Measurements from ENCODE around the gene IRX2. TPM values are rescaled to one million over a fixed set of nuclear protein-coding genes. Genes with fewer than 3 reads are reported as not detected.

IRX2 gene
- total and polyA plus RNA-seq, 2 donors (not counting 1 experiment from before 2014, with no cell fraction given) = 0.33 to 0.40 TPM

DNA sequence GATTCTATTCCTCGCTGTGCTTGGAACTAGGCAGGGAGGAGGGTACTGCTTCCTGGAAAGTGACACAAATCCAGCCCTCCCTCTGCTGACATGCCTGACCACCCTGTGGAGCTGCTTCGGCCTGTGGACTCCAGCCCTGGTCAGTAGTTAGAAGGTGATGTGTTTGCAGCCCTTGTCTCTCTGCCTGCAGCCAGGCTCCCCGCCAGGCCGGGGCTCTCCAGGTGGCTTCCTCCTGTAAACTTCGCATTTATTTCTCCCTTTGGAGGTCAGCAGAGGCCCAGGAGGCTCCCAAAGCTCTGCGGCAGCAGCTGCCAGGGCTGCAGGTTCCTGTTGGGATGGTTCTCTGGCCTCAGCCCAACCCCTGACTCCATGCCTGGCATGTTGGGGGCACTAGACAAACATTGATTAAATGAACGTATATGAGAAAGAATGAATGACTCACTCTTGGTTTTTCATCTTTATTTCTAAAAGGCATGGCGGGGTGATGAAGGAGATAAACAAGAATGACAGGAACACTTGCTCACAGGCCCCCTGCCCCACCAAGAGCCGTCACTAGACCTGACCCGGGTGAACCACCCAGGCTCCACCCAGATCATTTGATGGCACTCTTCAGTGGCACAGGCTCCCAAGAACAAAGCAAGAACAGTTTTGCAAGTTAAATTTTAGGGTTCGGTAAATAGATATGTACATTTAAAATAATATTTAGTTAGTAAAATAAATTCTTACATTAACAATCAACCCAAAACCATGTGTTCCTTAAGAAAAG is 8.4 kb upstream of the IRX2 start:
- no peaks in the 10 kb centered on the region for H3K4me1 ChIP-seq (ENCODE audit: control insufficient read depth, extremely low read depth, insufficient read depth, low read length)
- H2AFZ ChIP-seq (ENCODE audit: low read length) = no peak overlapping the region
- H3K27me3 ChIP-seq (ENCODE audit: control insufficient read depth, insufficient read depth, low read length) = no peaks in the 10 kb centered on the region
- no peak overlapping the region for H3K9ac ChIP-seq (ENCODE audit: insufficient read depth, low read length)
- no peaks in the 10 kb centered on the region for H4K20me1 ChIP-seq (ENCODE audit: control insufficient read depth, extremely low read depth, insufficient read depth, low read length)
- H3K36me3 ChIP-seq (ENCODE audit: control insufficient read depth, insufficient read depth, low read length) = no peaks in the 10 kb centered on the region
- no peak overlapping the region for H3K4me3 ChIP-seq (replicated peaks in 1 of 4; ENCODE audit: control extremely low read depth in 1 of 4, insufficient read depth in 1 of 4, low read depth in 3 of 4, low read length in 4 of 4)
- TF ChIP-seq, protein P1, sequence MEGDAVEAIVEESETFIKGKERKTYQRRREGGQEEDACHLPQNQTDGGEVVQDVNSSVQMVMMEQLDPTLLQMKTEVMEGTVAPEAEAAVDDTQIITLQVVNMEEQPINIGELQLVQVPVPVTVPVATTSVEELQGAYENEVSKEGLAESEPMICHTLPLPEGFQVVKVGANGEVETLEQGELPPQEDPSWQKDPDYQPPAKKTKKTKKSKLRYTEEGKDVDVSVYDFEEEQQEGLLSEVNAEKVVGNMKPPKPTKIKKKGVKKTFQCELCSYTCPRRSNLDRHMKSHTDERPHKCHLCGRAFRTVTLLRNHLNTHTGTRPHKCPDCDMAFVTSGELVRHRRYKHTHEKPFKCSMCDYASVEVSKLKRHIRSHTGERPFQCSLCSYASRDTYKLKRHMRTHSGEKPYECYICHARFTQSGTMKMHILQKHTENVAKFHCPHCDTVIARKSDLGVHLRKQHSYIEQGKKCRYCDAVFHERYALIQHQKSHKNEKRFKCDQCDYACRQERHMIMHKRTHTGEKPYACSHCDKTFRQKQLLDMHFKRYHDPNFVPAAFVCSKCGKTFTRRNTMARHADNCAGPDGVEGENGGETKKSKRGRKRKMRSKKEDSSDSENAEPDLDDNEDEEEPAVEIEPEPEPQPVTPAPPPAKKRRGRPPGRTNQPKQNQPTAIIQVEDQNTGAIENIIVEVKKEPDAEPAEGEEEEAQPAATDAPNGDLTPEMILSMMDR (conservative IDR thresholded peaks at IDR 0.05 in 1 of 2, IDR thresholded peaks at IDR 0.05 in 1 of 2; ENCODE audit: low read depth in 1 of 2, low read length in 2 of 2) = no peak
- no peak for TF ChIP-seq EZH2 (IDR thresholded peaks at IDR 0.05; ENCODE audit: low read length, missing control alignments)
- H3K9me3 ChIP-seq (ENCODE audit: control insufficient read depth, insufficient read depth, low read depth, low read length) = no peaks in the 10 kb centered on the region
- no peak overlapping the region for H3K4me2 ChIP-seq (ENCODE audit: extremely low read depth, insufficient read depth, low read length)
- H3K79me2 ChIP-seq (ENCODE audit: control insufficient read depth, insufficient read depth, low read length) = no peaks in the 10 kb centered on the region
- no peak for DNase-seq (ENCODE audit: low read depth in 2 of 2)
- no peak overlapping the region for H3K27ac ChIP-seq (ENCODE audit: insufficient read depth, low read length)

DNA sequence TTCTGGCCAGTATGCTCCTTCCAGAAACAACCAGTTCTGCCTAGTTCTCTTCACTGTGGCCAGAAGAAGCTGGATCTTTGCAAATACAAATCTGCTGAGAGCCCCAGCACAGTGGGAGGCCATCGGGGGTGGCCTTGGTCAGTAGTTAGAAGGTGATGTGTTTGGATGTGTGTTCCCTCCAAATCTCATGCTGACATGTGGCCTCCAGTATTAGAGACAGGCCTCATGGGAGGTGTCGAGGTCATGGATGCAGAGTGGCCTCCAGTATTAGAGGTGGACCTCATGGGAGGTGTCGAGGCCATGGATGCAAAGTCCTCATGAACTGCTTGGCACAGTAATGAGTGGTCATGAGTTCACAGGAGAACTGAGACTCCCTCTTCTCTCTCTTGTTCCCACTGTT is 7.6 kb upstream of the IRX2 start:
- TF ChIP-seq EZH2 (IDR thresholded peaks at IDR 0.05; ENCODE audit: low read length, missing control alignments) = no peak
- TF ChIP-seq, protein P1 (conservative IDR thresholded peaks at IDR 0.05 in 1 of 2, IDR thresholded peaks at IDR 0.05 in 1 of 2; ENCODE audit: low read depth in 1 of 2, low read length in 2 of 2) = no peak
- Histone ChIP-seq H3K4me3 (replicated peaks in 1 of 4; ENCODE audit: control extremely low read depth in 1 of 4, insufficient read depth in 1 of 4, low read depth in 3 of 4, low read length in 4 of 4) (no peak overlapping the region), H3K4me2 (ENCODE audit: extremely low read depth, insufficient read depth, low read length) (no peak overlapping the region), H3K27ac (ENCODE audit: insufficient read depth, low read length) (no peak overlapping the region), H2AFZ (ENCODE audit: low read length) (no peak overlapping the region), H3K36me3 (ENCODE audit: control insufficient read depth, insufficient read depth, low read length) (no peaks in the 10 kb centered on the region), H3K4me1 (ENCODE audit: control insufficient read depth, extremely low read depth, insufficient read depth, low read length) (no peaks in the 10 kb centered on the region), H3K27me3 (ENCODE audit: control insufficient read depth, insufficient read depth, low read length) (no peaks in the 10 kb centered on the region), H3K79me2 (ENCODE audit: control insufficient read depth, insufficient read depth, low read length) (no peaks in the 10 kb centered on the region), H3K9ac (ENCODE audit: insufficient read depth, low read length) (no peak overlapping the region), H4K20me1 (ENCODE audit: control insufficient read depth, extremely low read depth, insufficient read depth, low read length) (no peaks in the 10 kb centered on the region), H3K9me3 (ENCODE audit: control insufficient read depth, insufficient read depth, low read depth, low read length) (no peaks in the 10 kb centered on the region)
- no peak for DNase-seq (ENCODE audit: low read depth in 2 of 2)

DNA sequence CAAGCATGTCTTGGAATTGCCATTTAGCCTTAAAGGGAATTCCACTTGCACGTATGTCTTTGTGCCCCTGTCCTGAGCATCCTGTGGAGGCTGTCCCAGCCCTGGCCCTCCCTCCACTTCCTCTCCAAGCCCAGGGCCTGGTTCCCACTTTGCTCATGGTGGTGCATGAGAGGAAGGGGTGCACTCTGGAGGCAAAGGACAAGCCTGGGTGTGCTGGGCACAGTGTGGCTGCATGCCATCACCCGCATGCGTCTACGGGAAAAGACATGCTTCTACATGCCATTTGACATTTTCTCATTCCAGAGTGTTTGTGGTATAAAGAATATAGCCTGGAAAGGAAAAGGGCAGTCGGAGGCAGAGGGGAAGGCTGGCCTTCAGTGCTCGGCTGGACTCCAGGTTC is 7.2 kb upstream of the IRX2 start:
- no peaks in the 10 kb centered on the region for H4K20me1 ChIP-seq (ENCODE audit: control insufficient read depth, extremely low read depth, insufficient read depth, low read length)
- no peaks in the 10 kb centered on the region for H3K79me2 ChIP-seq (ENCODE audit: control insufficient read depth, insufficient read depth, low read length)
- H3K27me3 ChIP-seq (ENCODE audit: control insufficient read depth, insufficient read depth, low read length) = no peaks in the 10 kb centered on the region
- no peak overlapping the region for H3K27ac ChIP-seq (ENCODE audit: insufficient read depth, low read length)
- TF ChIP-seq, protein P1 (conservative IDR thresholded peaks at IDR 0.05 in 1 of 2, IDR thresholded peaks at IDR 0.05 in 1 of 2; ENCODE audit: low read depth in 1 of 2, low read length in 2 of 2) = no peak
- TF ChIP-seq EZH2 (IDR thresholded peaks at IDR 0.05; ENCODE audit: low read length, missing control alignments) = no peak
- no peaks in the 10 kb centered on the region for H3K36me3 ChIP-seq (ENCODE audit: control insufficient read depth, insufficient read depth, low read length)
- no peak for DNase-seq (ENCODE audit: low read depth in 2 of 2)
- no peak overlapping the region for H3K9ac ChIP-seq (ENCODE audit: insufficient read depth, low read length)
- no peaks in the 10 kb centered on the region for H3K4me1 ChIP-seq (ENCODE audit: control insufficient read depth, extremely low read depth, insufficient read depth, low read length)
- no peaks in the 10 kb centered on the region for H3K9me3 ChIP-seq (ENCODE audit: control insufficient read depth, insufficient read depth, low read depth, low read length)
- H2AFZ ChIP-seq (ENCODE audit: low read length) = no peak overlapping the region
- no peak overlapping the region for H3K4me2 ChIP-seq (ENCODE audit: extremely low read depth, insufficient read depth, low read length)
- H3K4me3 ChIP-seq (replicated peaks in 1 of 4; ENCODE audit: control extremely low read depth in 1 of 4, insufficient read depth in 1 of 4, low read depth in 3 of 4, low read length in 4 of 4) = no peak overlapping the region

Measured in fibroblast of lung (primary cell).